ENCODE data around the gene WIZ. TPM values are rescaled to one million over a fixed set of nuclear protein-coding genes. Genes with fewer than 3 reads are reported as not detected.
"Not testable (repeated sequence)": the region's sequence is repeated elsewhere in the genome, so short reads cannot be mapped to it uniquely, and the experiment has no call there.

Gene WIZ
- total RNA-seq, 1 experiment from 2014 or later = 37.5 TPM

GRCh38 chr19:15412832-15413231, 36.9 kb downstream of the WIZ start:
- no peak overlapping the region for H3K4me3 Mint-ChIP-seq (ENCODE audit: unreplicated experiment)
- peaks cover under 1% of the 10 kb centered on the region for H3K4me1 Mint-ChIP-seq (ENCODE audit: low read depth, unreplicated experiment)
- BruUV-seq (replicated peaks) = no TSS peak
- Histone ChIP-seq H3K4me3 (ENCODE audit: low read depth, low read length) (no peak overlapping the region), H3K4me1 (peaks cover 12% of the 10 kb centered on the region; the same call in 1 of the 2 replicates), H3K9me3 (no peaks in the 10 kb centered on the region), H3K36me3 (ENCODE audit: control insufficient read depth, insufficient read depth, low read length) (no peaks in the 10 kb centered on the region), H3K27me3 (replicated peaks; ENCODE audit: control insufficient read depth, insufficient read depth, low read length) (no peaks in the 10 kb centered on the region)
- H3K9me3 Mint-ChIP-seq (ENCODE audit: unreplicated experiment) = no peaks in the 10 kb centered on the region
- H3K27me3 Mint-ChIP-seq (ENCODE audit: insufficient read depth, unreplicated experiment) = no peaks in the 10 kb centered on the region
- H3K36me3 Mint-ChIP-seq (ENCODE audit: insufficient read depth, unreplicated experiment) = peaks cover 58% of the 10 kb centered on the region
- TF ChIP-seq, protein P1, sequence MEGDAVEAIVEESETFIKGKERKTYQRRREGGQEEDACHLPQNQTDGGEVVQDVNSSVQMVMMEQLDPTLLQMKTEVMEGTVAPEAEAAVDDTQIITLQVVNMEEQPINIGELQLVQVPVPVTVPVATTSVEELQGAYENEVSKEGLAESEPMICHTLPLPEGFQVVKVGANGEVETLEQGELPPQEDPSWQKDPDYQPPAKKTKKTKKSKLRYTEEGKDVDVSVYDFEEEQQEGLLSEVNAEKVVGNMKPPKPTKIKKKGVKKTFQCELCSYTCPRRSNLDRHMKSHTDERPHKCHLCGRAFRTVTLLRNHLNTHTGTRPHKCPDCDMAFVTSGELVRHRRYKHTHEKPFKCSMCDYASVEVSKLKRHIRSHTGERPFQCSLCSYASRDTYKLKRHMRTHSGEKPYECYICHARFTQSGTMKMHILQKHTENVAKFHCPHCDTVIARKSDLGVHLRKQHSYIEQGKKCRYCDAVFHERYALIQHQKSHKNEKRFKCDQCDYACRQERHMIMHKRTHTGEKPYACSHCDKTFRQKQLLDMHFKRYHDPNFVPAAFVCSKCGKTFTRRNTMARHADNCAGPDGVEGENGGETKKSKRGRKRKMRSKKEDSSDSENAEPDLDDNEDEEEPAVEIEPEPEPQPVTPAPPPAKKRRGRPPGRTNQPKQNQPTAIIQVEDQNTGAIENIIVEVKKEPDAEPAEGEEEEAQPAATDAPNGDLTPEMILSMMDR (IDR thresholded peaks at IDR 0.05; ENCODE audit: insufficient read depth in 1 of 2, low read depth in 1 of 2, low read length in 1 of 2, severe bottlenecking in 1 of 2, unreplicated experiment in 1 of 2) = no peak
- ChIA-PET CTCF (no interaction called here), POLR2A (no interaction called here)
- H3K27ac Mint-ChIP-seq (ENCODE audit: unreplicated experiment) = no peak overlapping the region
- intact Hi-C loops (cut with micrococcal nuclease; ENCODE audit: unreplicated experiment) = no loop called here
- DNase-seq = no peak

GRCh38 chr19:15411351-15411750, 38.4 kb downstream of the WIZ start:
- H3K4me1 ChIP-seq; DNase-seq; H3K4me3 Mint-ChIP-seq (ENCODE audit: unreplicated experiment); H3K9me3 ChIP-seq; H3K9me3 Mint-ChIP-seq (ENCODE audit: unreplicated experiment); H3K27me3 ChIP-seq (replicated peaks; ENCODE audit: control insufficient read depth, insufficient read depth, low read length); H3K36me3 ChIP-seq (ENCODE audit: control insufficient read depth, insufficient read depth, low read length); BruUV-seq (replicated peaks); H3K4me1 Mint-ChIP-seq (ENCODE audit: low read depth, unreplicated experiment); H3K4me3 ChIP-seq (ENCODE audit: low read depth, low read length); POLR2A ChIA-PET; H3K27ac Mint-ChIP-seq (ENCODE audit: unreplicated experiment); intact Hi-C loops (cut with micrococcal nuclease; ENCODE audit: unreplicated experiment); H3K27me3 Mint-ChIP-seq (ENCODE audit: insufficient read depth, unreplicated experiment): not testable (repeated sequence)
- H3K36me3 Mint-ChIP-seq (ENCODE audit: insufficient read depth, unreplicated experiment) = peaks cover 52% of the 10 kb centered on the region
- CTCF ChIA-PET = interaction anchor here (0.6 to 0.7 kb wide), 2 partner anchors 34 to 144 kb away, joined by 3 to 4 read pairs; no protein-coding TSS in a partner anchor

DNA sequence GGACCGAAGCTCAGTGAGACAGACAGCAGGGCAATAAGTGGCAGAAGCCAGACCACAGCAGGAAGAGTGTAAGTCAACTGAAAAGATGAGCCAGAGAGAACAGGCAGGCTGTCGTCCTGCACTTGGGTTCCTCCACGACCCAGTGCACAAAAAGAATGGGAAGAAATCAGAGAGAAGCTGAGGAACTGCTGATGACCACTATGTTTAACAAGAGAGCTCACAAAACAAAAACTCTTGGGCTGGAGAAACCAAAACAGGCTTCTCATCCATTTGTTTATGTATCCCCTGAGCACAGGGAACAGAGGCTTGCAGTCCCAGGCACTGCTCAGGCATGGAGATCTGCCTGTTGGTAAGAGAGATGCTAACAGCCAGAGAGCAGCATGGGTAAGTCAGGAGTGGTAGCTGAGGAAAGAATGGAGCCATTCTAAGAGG, 45.0 kb downstream of the WIZ start:
- H3K27me3 Mint-ChIP-seq (ENCODE audit: insufficient read depth, unreplicated experiment) = no peaks in the 10 kb centered on the region
- POLR2A ChIA-PET = interaction anchor here (0.5 kb wide), 1 partner anchor 102 kb away, joined by 3 read pairs; no protein-coding TSS in a partner anchor
- no TSS peak for BruUV-seq (replicated peaks)
- intact Hi-C loops (cut with micrococcal nuclease; ENCODE audit: unreplicated experiment) = no loop called here
- Histone ChIP-seq H3K4me3 (ENCODE audit: low read depth, low read length) (no peak overlapping the region), H3K36me3 (ENCODE audit: control insufficient read depth, insufficient read depth, low read length) (no peaks in the 10 kb centered on the region; the same call in 1 of the 2 replicates), H3K4me1 (no peaks in the 10 kb centered on the region), H3K9me3 (no peaks in the 10 kb centered on the region), H3K27me3 (replicated peaks; ENCODE audit: control insufficient read depth, insufficient read depth, low read length) (no peaks in the 10 kb centered on the region)
- H3K36me3 Mint-ChIP-seq (ENCODE audit: insufficient read depth, unreplicated experiment) = peaks cover 66% of the 10 kb centered on the region
- DNase-seq = no peak
- H3K4me1 Mint-ChIP-seq (ENCODE audit: low read depth, unreplicated experiment) = no peaks in the 10 kb centered on the region
- H3K27ac Mint-ChIP-seq (ENCODE audit: unreplicated experiment) = no peak overlapping the region
- TF ChIP-seq, protein P1 (IDR thresholded peaks at IDR 0.05; ENCODE audit: insufficient read depth in 1 of 2, low read depth in 1 of 2, low read length in 1 of 2, severe bottlenecking in 1 of 2, unreplicated experiment in 1 of 2) = no peak
- no peak overlapping the region for H3K4me3 Mint-ChIP-seq (ENCODE audit: unreplicated experiment)
- CTCF ChIA-PET = no interaction called here
- no peaks in the 10 kb centered on the region for H3K9me3 Mint-ChIP-seq (ENCODE audit: unreplicated experiment)

All from Caco-2 (cell line).